K562 (cell line): ENCODE data around the gene ZSWIM9. TPM values are rescaled to one million over a fixed set of nuclear protein-coding genes. Genes with fewer than 3 reads are reported as not detected.

Experiments used
- ATAC-seq: fragments of 200-7000 bp; cut with Tn5 transposase; 3 replicates; pipeline ENCODE4 v1.9.1; 2020; ENCODE audit warnings: moderate library complexity
- BruUV-seq: library from RNA; stranded (reverse); fragments of 400-500 nt; replicated peaks from 2 replicates; lab custom pipeline; 2021; lab: Mats Ljungman, UMichigan
- CTCF ChIA-PET: fragments of 300-600 bp; formaldehyde crosslinking; extraction: SDS; loops from one replicate; lab custom pipeline; 2021; ENCODE audit warnings: low intra/inter-chr PET ratio; lab: Yijun Ruan, JAX
- POLR2A ChIA-PET: fragments of 300-600, 350-650 bp; sonication (Branson Sonifier 250); formaldehyde crosslinking; extraction: SDS; loops from one replicate; lab custom pipeline; 2021; ENCODE audit warnings: antibody characterized with exemption, inconsistent platforms; lab: Yijun Ruan, JAX
- DNase-seq, 4 experiments: peaks; one replicate each; pipeline versions ENCODE4 v3.0.0 to v3.0.0-alpha.2; 2011 to 2018; ENCODE audit warnings: low spot score in 3 of 4, mixed read lengths in 3 of 4; ENCODE audit errors: extremely low read depth in 1 of 4
- FAIRE-seq: peaks from 2 replicates; lab custom pipeline; 2011; peaks lifted over from hg19 to GRCh38; lab: Jason Lieb, UNC
- H2AFZ ChIP-seq: 2 replicates; pipeline ENCODE4 v1.6.0; 2011; ENCODE audit warnings: low read depth, low read length, control low read depth, inconsistent platforms
- H3K27ac ChIP-seq: fragments of 200-600 bp; 3 replicates; pipeline ENCODE4 v1.8.0; 2011; ENCODE audit warnings: low read depth, mild to moderate bottlenecking, control low read depth, inconsistent platforms, low read length, moderate library complexity, mixed read lengths; ENCODE audit errors: extremely low read depth
- H3K27me3 ChIP-seq, 2 experiments: fragments of 300-600 bp in 1 of 2; 2 replicates in 1 of 2; 3 replicates in 1 of 2; pipeline versions ENCODE4 v1.6.0 to v1.8.0; 2011; ENCODE audit warnings: inconsistent platforms in 2 of 2, low read length in 2 of 2, mild to moderate bottlenecking in 1 of 2, mixed read lengths in 1 of 2, moderate library complexity in 1 of 2; ENCODE audit not compliant: control insufficient read depth in 2 of 2, insufficient read depth in 2 of 2
- H3K36me3 ChIP-seq: fragments of 300-600 bp; 3 replicates; pipeline ENCODE4 v1.8.0; 2011; ENCODE audit warnings: mild to moderate bottlenecking, low read length, inconsistent platforms; ENCODE audit not compliant: control insufficient read depth, insufficient read depth
- H3K4me1 ChIP-seq, 2 experiments: fragments of 200-600 bp in 1 of 2; replicated peaks in 1 of 2; 2 replicates in 1 of 2; 3 replicates in 1 of 2; pipeline versions ENCODE4 v1.5.1 to v1.8.0; 2011; ENCODE audit warnings: inconsistent platforms in 2 of 2, low read length in 2 of 2, mild to moderate bottlenecking in 1 of 2, mixed read lengths in 1 of 2, moderate library complexity in 1 of 2; ENCODE audit not compliant: control insufficient read depth in 2 of 2, insufficient read depth in 2 of 2
- H3K4me2 ChIP-seq: 2 replicates; pipeline ENCODE4 v1.6.1; 2011; ENCODE audit warnings: low read length, control low read depth, inconsistent platforms, mixed read lengths; ENCODE audit not compliant: insufficient read depth
- H3K4me3 ChIP-seq: fragments of 200-600 bp; sonication (generic), shearing (Covaris generic); 2 replicates; pipeline ENCODE4 v1.5.1; 2016; ENCODE audit warnings: control low read depth, inconsistent platforms
- H3K79me2 ChIP-seq: fragments of 200-600 bp; 3 replicates; pipeline ENCODE4 v1.8.0; 2011; ENCODE audit warnings: low read length, inconsistent platforms; ENCODE audit not compliant: control insufficient read depth, insufficient read depth
- H3K9ac ChIP-seq, 2 experiments: 2 replicates each; pipeline versions ENCODE4 v1.6.0 to v1.6.1; 2011; ENCODE audit warnings: low read depth in 2 of 2, low read length in 2 of 2, control low read depth in 1 of 2, inconsistent platforms in 1 of 2, mild to moderate bottlenecking in 1 of 2, mixed read lengths in 1 of 2; ENCODE audit not compliant: insufficient read depth in 1 of 2
- H3K9me1 ChIP-seq: one replicate; pipeline ENCODE4 v1.6.0; 2011; ENCODE audit warnings: inconsistent platforms, mild to moderate bottlenecking, low read length, moderate library complexity; ENCODE audit not compliant: control insufficient read depth, insufficient read depth
- H3K9me3 ChIP-seq: replicated peaks from 2 replicates; pipeline ENCODE4 v1.5.1; 2011; ENCODE audit warnings: low read depth, low read length, inconsistent platforms; ENCODE audit not compliant: control insufficient read depth, insufficient read depth
- H4K20me1 ChIP-seq: replicated peaks from 2 replicates; pipeline ENCODE4 v1.6.1; 2011; ENCODE audit warnings: low read length, inconsistent platforms, mixed read lengths; ENCODE audit not compliant: control insufficient read depth, insufficient read depth
- ILK ChIP-seq: fragments of 450-650 bp; IDR thresholded peaks from 2 replicates; pipeline ENCODE4 v1.6.1; 2016; ENCODE audit warnings: missing genetic modification characterization, low read depth, mild to moderate bottlenecking, missing compliant biosample characterization, moderate library complexity, borderline replicate concordance
- KLF16 ChIP-seq: IDR thresholded peaks from 2 replicates; pipeline ENCODE4 v1.6.1; 2016; ENCODE audit warnings: antibody characterized with exemption
- POLR2AphosphoS5 ChIP-seq: IDR thresholded peaks from 2 replicates; pipeline ENCODE4 v1.6.1; 2011; ENCODE audit warnings: mild to moderate bottlenecking, low read depth, low read length, moderate library complexity; ENCODE audit not compliant: control insufficient read depth, insufficient read depth
- POLR3A ChIP-seq: IDR thresholded peaks from 2 replicates; pipeline ENCODE4 v1.6.1; 2011; ENCODE audit warnings: borderline replicate concordance, mild to moderate bottlenecking, moderate library complexity; ENCODE audit not compliant: insufficient read length, insufficient read depth; ENCODE audit errors: extremely low read depth
- PTTG1 ChIP-seq: fragments of 450-650 bp; IDR thresholded peaks from 2 replicates; pipeline ENCODE4 v1.6.1; 2016; ENCODE audit warnings: low read depth, mild to moderate bottlenecking, missing genetic modification characterization, missing compliant biosample characterization
- RBM34 ChIP-seq: fragments of 200-400 bp; formaldehyde crosslinking; IDR thresholded peaks from 2 replicates; pipeline ENCODE4 v1.6.1; 2018; ENCODE audit warnings: low read length, borderline replicate concordance; ENCODE audit not compliant: insufficient read depth
- WGBS: fragments of 100-300 bp; shearing (Covaris generic); methylation state at CpG from one replicate; pipeline ENCODE4 v1.1.6; 2016; ENCODE audit warnings: low coverage, mixed read lengths; ENCODE audit not compliant: insufficient coverage; ENCODE audit errors: missing lambda C conversion rate; 5-methylcytosine and 5-hydroxymethylcytosine counted together
- in situ Hi-C: fragments of 300-500 bp; cut with MboI; formaldehyde crosslinking; loops from 4 replicates; pipeline ENCODE4 v1.15.0; 2018; ENCODE audit warnings: inconsistent platforms, mixed read lengths
- intact Hi-C: fragments of 100-400 bp; cut with micrococcal nuclease; formaldehyde crosslinking; loops from 2 replicates; pipeline ENCODE4 v1.14.2; 2022
- polyA plus RNA-seq, 8 experiments: library from polyadenylated mRNA; depleted of rRNA in 4 of 8; stranded (reverse) in 5 of 8; unstranded in 3 of 8; fragments of >200 nt; fragmentation: Nextera tagmentation in 2 of 8; fragmentation: Illumina TruSeq in 1 of 8; extraction: Ambion mirVana in 2 of 8; extraction: Trizol in 1 of 8; gene quantifications; 2 replicates each; pipeline versions ENCODE4 v1.2.1 to v1.2.3, GENCODE V29; 2011 to 2014; ENCODE audit warnings: inconsistent platforms in 1 of 8, missing spikeins in 1 of 8
- total RNA-seq, 7 experiments: library from RNA; depleted of rRNA in 6 of 7; stranded (reverse); fragments of >200 nt in 6 of 7; fragmentation: Illumina TruSeq in 2 of 7; extraction: Trizol in 2 of 7; gene quantifications; 2 replicates each; pipeline versions ENCODE4 v1.2.1 to v1.2.3, GENCODE V29; 2011 to 2021; ENCODE audit warnings: low replicate concordance in 1 of 7
- TF ChIP-seq, protein P1 (sequence below): fragments of 450-650 bp; formaldehyde crosslinking; IDR thresholded peaks from 2 replicates; pipeline ENCODE4 v1.4.0; 2022; ENCODE audit warnings: missing genetic modification characterization

ZSWIM9 gene
- total and polyA plus RNA-seq, 9 of the 15 experiments (the other 6 are each of a cell fraction or from before 2014, with no cell fraction given), result 0.04 to 1.4 (median 0.34) TPM; not detected in 1

DNA sequence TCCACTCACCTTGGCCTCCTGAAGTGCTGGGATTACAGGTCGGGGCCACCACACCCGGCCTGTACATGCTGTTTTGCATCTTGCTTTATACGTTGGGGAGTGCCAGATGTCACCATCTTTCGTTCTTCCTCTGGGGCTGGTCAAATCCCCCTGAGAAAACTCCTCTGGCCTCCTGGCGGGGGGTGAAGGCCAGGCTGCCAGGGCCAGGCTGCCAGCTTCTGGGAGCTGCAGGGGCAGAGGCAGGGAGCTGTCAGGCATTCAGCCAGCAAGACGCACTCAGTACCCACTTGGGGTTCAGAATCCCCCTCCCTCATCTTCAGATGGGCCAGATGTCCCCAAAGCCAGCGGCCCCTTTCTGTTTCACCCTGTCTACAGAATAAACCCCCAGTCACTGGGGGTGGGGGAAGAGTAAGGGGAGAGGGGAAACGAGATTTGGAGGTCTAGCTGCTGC, 16.1 kb downstream of the ZSWIM9 start:
- ATAC-seq (no peak), FAIRE-seq (no peak)
- H2AFZ ChIP-seq, result no peak overlapping the region

More for the DNA sequence above, 16.1 kb downstream of the ZSWIM9 start:
- TF ChIP-seq, protein P1, sequence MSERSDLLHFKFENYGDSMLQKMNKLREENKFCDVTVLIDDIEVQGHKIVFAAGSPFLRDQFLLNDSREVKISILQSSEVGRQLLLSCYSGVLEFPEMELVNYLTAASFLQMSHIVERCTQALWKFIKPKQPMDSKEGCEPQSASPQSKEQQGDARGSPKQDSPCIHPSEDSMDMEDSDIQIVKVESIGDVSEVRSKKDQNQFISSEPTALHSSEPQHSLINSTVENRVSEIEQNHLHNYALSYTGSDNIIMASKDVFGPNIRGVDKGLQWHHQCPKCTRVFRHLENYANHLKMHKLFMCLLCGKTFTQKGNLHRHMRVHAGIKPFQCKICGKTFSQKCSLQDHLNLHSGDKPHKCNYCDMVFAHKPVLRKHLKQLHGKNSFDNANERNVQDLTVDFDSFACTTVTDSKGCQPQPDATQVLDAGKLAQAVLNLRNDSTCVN, result no peak
- TF ChIP-seq RBM34 (no peak), KLF16 (no peak), PTTG1 (no peak), ILK (tag) (no peak), POLR3A (no peak), POLR2AphosphoS5 (no peak)
- no TSS peak for BruUV-seq
- Histone ChIP-seq H3K9me1 (no peaks in the 10 kb centered on the region), H4K20me1 (0 out of 2 replicates have a peak, but pooled peaks cover 2% of the 10 kb centered on the region), H3K79me2 (no peaks in the 10 kb centered on the region), H3K4me1 (peaks cover 10 to 11% of the 10 kb centered on the region in 2 experiments; a peak in 4 of 5 replicates), H3K9ac (peak overlapping the region in 1 of 2 experiments; percentile 73; a peak in 1 of 4 replicates), H3K36me3 (no peaks in the 10 kb centered on the region), H3K4me3 (no peak overlapping the region), H3K9me3 (no peaks in the 10 kb centered on the region), H3K27me3 (no peaks in the 10 kb centered on the region), H3K27ac (no peak overlapping the region), H3K4me2 (no peak overlapping the region)
- in situ Hi-C loops (no loop called here), intact Hi-C loops (no loop called here)
- ChIA-PET POLR2A (interaction anchor here (1.1 kb wide), 1 partner anchor 14 kb away, joined by 4 read pairs; no protein-coding TSS in a partner anchor), CTCF (no interaction called here)
- 71% methylated on average over 7 of the region's 8 CpGs for WGBS
- DNase-seq, result no peak
